IMR-90 (cell line): ENCODE results near the gene ZNF493. TPM values are rescaled to one million over a fixed set of nuclear protein-coding genes. Genes with fewer than 3 reads are reported as not detected.

Experiments
- ATAC-seq: fragments of 200-7000 bp; cut with Tn5 transposase; 2 replicates; pipeline ENCODE4 v1.9.1; 2020; ENCODE audit warnings: low read depth, mild to moderate bottlenecking, moderate library complexity
- BruUV-seq: library from RNA; stranded (reverse); fragments of 400-500 nt; replicated peaks from 2 replicates; lab custom pipeline; 2021; lab: Mats Ljungman, UMichigan
- CTCF ChIA-PET: fragments of 300-600 bp; formaldehyde crosslinking; extraction: SDS; loops from one replicate; lab custom pipeline; 2021; ENCODE audit warnings: antibody characterized with exemption; lab: Yijun Ruan, JAX
- POLR2A ChIA-PET: fragments of 300-600 bp; sonication (Branson Sonifier 250); formaldehyde crosslinking; loops from one replicate; lab custom pipeline; 2022; ENCODE audit warnings: antibody characterized with exemption; ENCODE audit not compliant: unreplicated experiment; lab: Charles Lee
- DNase-seq: peaks from one replicate; pipeline ENCODE4 v3.0.0; 2013
- H2AFZ ChIP-seq: replicated peaks from 2 replicates; pipeline ENCODE3; 2013; ENCODE audit warnings: low read length, mild to moderate bottlenecking; ENCODE audit not compliant: poor library complexity
- H2AK5ac ChIP-seq: 2 replicates; pipeline ENCODE4 v1.6.1; 2013; ENCODE audit warnings: low read depth, low read length, inconsistent platforms
- H2AK9ac ChIP-seq: replicated peaks from 2 replicates; pipeline ENCODE3; 2013; ENCODE audit warnings: mild to moderate bottlenecking, low read depth, low read length, moderate library complexity; ENCODE audit not compliant: poor library complexity
- H2BK120ac ChIP-seq: 2 replicates; pipeline ENCODE4 v1.6.1; 2013; ENCODE audit warnings: low read depth, low read length, inconsistent platforms
- H2BK15ac ChIP-seq: 3 replicates; pipeline ENCODE4 v1.6.1; 2013; ENCODE audit warnings: low read depth, low read length, inconsistent platforms
- H2BK20ac ChIP-seq: 2 replicates; pipeline ENCODE4 v1.6.1; 2013; ENCODE audit warnings: low read depth, mild to moderate bottlenecking, inconsistent platforms, low read length, moderate library complexity
- H2BK5ac ChIP-seq: 2 replicates; pipeline ENCODE4 v1.6.1; 2013; ENCODE audit warnings: mild to moderate bottlenecking, low read depth, low read length, inconsistent platforms; ENCODE audit not compliant: poor library complexity, severe bottlenecking
- H3K14ac ChIP-seq: replicated peaks from 2 replicates; pipeline ENCODE4 v1.6.1; 2013; ENCODE audit warnings: low read depth, low read length, inconsistent platforms
- H3K18ac ChIP-seq: 2 replicates; pipeline ENCODE4 v1.6.1; 2013; ENCODE audit warnings: low read depth, low read length, control low read depth
- H3K23ac ChIP-seq: 2 replicates; pipeline ENCODE4 v1.6.1; 2013; ENCODE audit warnings: low read depth, low read length, inconsistent platforms
- H3K27ac ChIP-seq: 2 replicates; pipeline ENCODE4 v1.5.1; 2013; ENCODE audit warnings: mild to moderate bottlenecking, control low read depth, low read length; ENCODE audit not compliant: insufficient read depth
- H3K27me3 ChIP-seq: 2 replicates; pipeline ENCODE4 v1.6.1; 2013; ENCODE audit warnings: low read length; ENCODE audit not compliant: control insufficient read depth, insufficient read depth
- H3K36me3 ChIP-seq: 2 replicates; pipeline ENCODE4 v1.6.1; 2013; ENCODE audit warnings: low read length, mixed read lengths; ENCODE audit not compliant: control insufficient read depth, insufficient read depth
- H3K4ac ChIP-seq: 2 replicates; pipeline ENCODE4 v1.6.1; 2013; ENCODE audit warnings: low read depth, low read length, inconsistent platforms
- H3K4me1 ChIP-seq: 2 replicates; pipeline ENCODE4 v1.6.1; 2013; ENCODE audit warnings: low read length, mixed read lengths; ENCODE audit not compliant: control insufficient read depth, insufficient read depth
- H3K4me2 ChIP-seq: 2 replicates; pipeline ENCODE4 v1.6.1; 2013; ENCODE audit warnings: low read depth, mild to moderate bottlenecking, control low read depth, low read length, moderate library complexity
- H3K4me3 ChIP-seq: 2 replicates; pipeline ENCODE4 v1.5.1; 2013; ENCODE audit warnings: low read depth, mild to moderate bottlenecking, control low read depth, low read length, moderate library complexity; ENCODE audit not compliant: insufficient read depth
- H3K56ac ChIP-seq: 2 replicates; pipeline ENCODE4 v1.6.1; 2013; ENCODE audit warnings: low read length, inconsistent platforms; ENCODE audit not compliant: insufficient read depth; ENCODE audit errors: extremely low read depth
- H3K79me1 ChIP-seq, 2 experiments: 2 replicates each; pipeline ENCODE4 v1.6.1; 2013; ENCODE audit warnings: low read length in 2 of 2, inconsistent platforms in 1 of 2, low read depth in 1 of 2
- H3K9ac ChIP-seq: 2 replicates; pipeline ENCODE4 v1.6.1; 2013; ENCODE audit warnings: low read depth, low read length, control low read depth
- H3K9me1 ChIP-seq: 2 replicates; pipeline ENCODE4 v1.6.1; 2013; ENCODE audit warnings: low read length, inconsistent platforms; ENCODE audit not compliant: insufficient read depth
- H3K9me3 ChIP-seq: 2 replicates; pipeline ENCODE4 v1.6.1; 2013; ENCODE audit warnings: low read length; ENCODE audit not compliant: control insufficient read depth, insufficient read depth
- H4K20me1 ChIP-seq: 2 replicates; pipeline ENCODE4 v1.6.1; 2013; ENCODE audit warnings: low read length, inconsistent platforms; ENCODE audit not compliant: insufficient read depth
- H4K5ac ChIP-seq: 2 replicates; pipeline ENCODE4 v1.6.1; 2013; ENCODE audit warnings: mild to moderate bottlenecking, low read depth, low read length, control low read depth
- H4K8ac ChIP-seq, 2 experiments: 2 replicates each; pipeline ENCODE4 v1.6.1; 2013; ENCODE audit warnings: low read depth in 2 of 2, low read length in 2 of 2, control low read depth in 1 of 2, inconsistent platforms in 1 of 2
- H4K91ac ChIP-seq: 2 replicates; pipeline ENCODE4 v1.6.1; 2013; ENCODE audit warnings: low read depth, low read length, inconsistent platforms; ENCODE audit not compliant: insufficient read depth
- CEBPB ChIP-seq: IDR thresholded peaks from 2 replicates; pipeline ENCODE4 v1.6.1; 2012; ENCODE audit warnings: low read depth, low read length, improper control_type of control experiment
- CHD1 ChIP-seq: IDR thresholded peaks from 2 replicates; pipeline ENCODE4 v1.6.1; 2012; ENCODE audit warnings: low read depth, low read length, improper control_type of control experiment
- FOS ChIP-seq: fragments of 150-350 bp; IDR thresholded peaks from 2 replicates; pipeline ENCODE4 v1.6.1; 2016; ENCODE audit warnings: low read depth, low read length
- MAFK ChIP-seq: IDR thresholded peaks from 2 replicates; pipeline ENCODE4 v1.6.1; 2012; ENCODE audit warnings: low read depth, low read length, improper control_type of control experiment
- MAZ ChIP-seq: IDR thresholded peaks from 2 replicates; pipeline ENCODE4 v1.6.1; 2012; ENCODE audit warnings: low read depth, mild to moderate bottlenecking, low read length, improper control_type of control experiment, moderate library complexity, borderline replicate concordance
- MXI1 ChIP-seq: IDR thresholded peaks from 2 replicates; pipeline ENCODE4 v1.6.1; 2012; ENCODE audit warnings: low read depth, mild to moderate bottlenecking, low read length, moderate library complexity, borderline replicate concordance
- NFE2L2 ChIP-seq: fragments of 150-350 bp; IDR thresholded peaks from 2 replicates; pipeline ENCODE4 v1.6.1; 2016; ENCODE audit warnings: low read depth, mild to moderate bottlenecking, low read length
- POLR2A ChIP-seq: IDR thresholded peaks from 2 replicates; pipeline ENCODE4 v1.6.1; 2012; ENCODE audit warnings: mild to moderate bottlenecking, low read depth, low read length
- RAD21 ChIP-seq: IDR thresholded peaks from 2 replicates; pipeline ENCODE4 v1.6.1; 2012; ENCODE audit warnings: low read length, improper control_type of control experiment
- SMC3 ChIP-seq: fragments of 150-350 bp; IDR thresholded peaks from 2 replicates; pipeline ENCODE4 v1.6.1; 2016; ENCODE audit warnings: low read depth, mild to moderate bottlenecking, antibody characterized with exemption, low read length, moderate library complexity
- WGBS, 2 experiments: methylation state at CpG; one replicate each; pipeline versions ENCODE4 v1.1.5 to v1.1.7; 2013; ENCODE audit warnings: missing lambda C conversion rate in 2 of 2; ENCODE audit not compliant: insufficient read length in 1 of 2; ENCODE audit errors: extremely low coverage in 2 of 2; 5-methylcytosine and 5-hydroxymethylcytosine counted together
- dilution Hi-C: fragments of 300-500 bp; cut with HindIII; formaldehyde crosslinking; loops from one replicate; pipeline ENCODE4 v1.14.3; 2018; ENCODE audit warnings: low sequenced_read_pairs; ENCODE audit not compliant: unreplicated experiment
- in situ Hi-C: fragments of 300-500 bp; cut with MboI; formaldehyde crosslinking; loops from 3 replicates; pipeline ENCODE4 v1.14.3; 2019; ENCODE audit warnings: low sequenced_read_pairs, inconsistent platforms, mixed read lengths
- intact Hi-C: fragments of 100-400 bp; cut with micrococcal nuclease; formaldehyde crosslinking; loops from 2 replicates; pipeline ENCODE4 v1.10.0; 2022
- polyA plus RNA-seq, 3 experiments: library from polyadenylated mRNA; depleted of rRNA; stranded (reverse); fragments of >200 nt; gene quantifications; 2 replicates each; pipeline ENCODE4 v1.2.3, GENCODE V29; 2012; ENCODE audit warnings: low replicate concordance in 1 of 3
- total RNA-seq: library from RNA; depleted of rRNA; stranded (reverse); fragments of >200 nt; gene quantifications from 2 replicates; pipeline ENCODE4 v1.2.3, GENCODE V29; 2012
- TF ChIP-seq, protein P1 (sequence below): conservative IDR thresholded peaks from 2 replicates; pipeline ENCODE4 v1.5.1; 2012; ENCODE audit warnings: mild to moderate bottlenecking, low read depth, low read length, improper control_type of control experiment

The ZNF493 gene
- total and polyA plus RNA-seq, 2 of the 4 experiments (the other 2 are of a cell fraction): 2.1 to 3.4 TPM

- no peak overlapping the region for H2AFZ ChIP-seq
- DNase-seq: no peak
- no peak overlapping the region for H2BK15ac ChIP-seq
- POLR2A ChIA-PET: no interaction called here
- BruUV-seq: no TSS peak
- dilution Hi-C loops (no loop called here), in situ Hi-C loops (no loop called here), intact Hi-C loops (no loop called here)
- no peaks in the 10 kb centered on the region for H3K36me3 ChIP-seq
- no peak overlapping the region for H2BK20ac ChIP-seq
- no peak overlapping the region for H4K5ac ChIP-seq
- WGBS, 2 experiments: no CpG with 5 or more reads among the region's 3 CpGs
- H4K20me1 ChIP-seq: no peaks in the 10 kb centered on the region
- no peak overlapping the region for H3K23ac ChIP-seq
- no peak overlapping the region for H3K9ac ChIP-seq
- no peak overlapping the region for H3K14ac ChIP-seq
- no peak overlapping the region for H4K8ac ChIP-seq
- no peaks in the 10 kb centered on the region for H3K4me1 ChIP-seq
- no peak overlapping the region for H3K27ac ChIP-seq
- no peak overlapping the region for H3K18ac ChIP-seq
- peaks cover 20% of the 10 kb centered on the region for H3K9me3 ChIP-seq
- no peak overlapping the region for H2AK5ac ChIP-seq
- no peak overlapping the region for H3K56ac ChIP-seq
- no peaks in the 10 kb centered on the region for H3K9me1 ChIP-seq
- H2AK9ac ChIP-seq: no peak overlapping the region
- ATAC-seq: no peak
- no peak overlapping the region for H4K91ac ChIP-seq
- CTCF ChIA-PET: no interaction called here
- no peak overlapping the region for H2BK120ac ChIP-seq
- no peaks in the 10 kb centered on the region for H3K27me3 ChIP-seq
- no peak overlapping the region for H2BK5ac ChIP-seq
- no peak overlapping the region for H3K4ac ChIP-seq
- no peak overlapping the region for H3K4me3 ChIP-seq
- H3K4me2 ChIP-seq: no peak overlapping the region
- H3K79me1 ChIP-seq: no peaks in the 10 kb centered on the region
- no peak for TF ChIP-seq POLR2A
- TF ChIP-seq MXI1: no peak
- no peak for TF ChIP-seq FOS
- no peak for TF ChIP-seq CEBPB
- no peak for TF ChIP-seq CHD1
- no peak for TF ChIP-seq MAZ
- no peak for TF ChIP-seq SMC3
- TF ChIP-seq MAFK: no peak
- TF ChIP-seq RAD21: no peak
- TF ChIP-seq, protein P1, sequence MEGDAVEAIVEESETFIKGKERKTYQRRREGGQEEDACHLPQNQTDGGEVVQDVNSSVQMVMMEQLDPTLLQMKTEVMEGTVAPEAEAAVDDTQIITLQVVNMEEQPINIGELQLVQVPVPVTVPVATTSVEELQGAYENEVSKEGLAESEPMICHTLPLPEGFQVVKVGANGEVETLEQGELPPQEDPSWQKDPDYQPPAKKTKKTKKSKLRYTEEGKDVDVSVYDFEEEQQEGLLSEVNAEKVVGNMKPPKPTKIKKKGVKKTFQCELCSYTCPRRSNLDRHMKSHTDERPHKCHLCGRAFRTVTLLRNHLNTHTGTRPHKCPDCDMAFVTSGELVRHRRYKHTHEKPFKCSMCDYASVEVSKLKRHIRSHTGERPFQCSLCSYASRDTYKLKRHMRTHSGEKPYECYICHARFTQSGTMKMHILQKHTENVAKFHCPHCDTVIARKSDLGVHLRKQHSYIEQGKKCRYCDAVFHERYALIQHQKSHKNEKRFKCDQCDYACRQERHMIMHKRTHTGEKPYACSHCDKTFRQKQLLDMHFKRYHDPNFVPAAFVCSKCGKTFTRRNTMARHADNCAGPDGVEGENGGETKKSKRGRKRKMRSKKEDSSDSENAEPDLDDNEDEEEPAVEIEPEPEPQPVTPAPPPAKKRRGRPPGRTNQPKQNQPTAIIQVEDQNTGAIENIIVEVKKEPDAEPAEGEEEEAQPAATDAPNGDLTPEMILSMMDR: no peak
- no peak for TF ChIP-seq NFE2L2
Observed at GRCh38 chr19:21451187-21451586, 54.3 kb downstream of the ZNF493 start.
